ENCODE data around the gene PITX1. TPM values are rescaled to one million over a fixed set of nuclear protein-coding genes. Genes with fewer than 3 reads are reported as not detected.

The PITX1 gene
- total and polyA plus RNA-seq, 4 donors = 0.43 to 1.3 (median 0.72) TPM

GRCh38 chr5:135012033-135012588 is 21.9 kb downstream of the PITX1 start:
- TF ChIP-seq CTCF (IDR thresholded peaks at IDR 0.05; ENCODE audit: control extremely low read depth, extremely low read depth) = no peak
- Histone ChIP-seq H3K9me3 (ENCODE audit: control insufficient read depth in 4 of 4, insufficient read depth in 3 of 4, low read length in 3 of 4) (no peaks in the 10 kb centered on the region), H3K27ac (ENCODE audit: low read depth in 1 of 2, low read length in 1 of 2) (no peak overlapping the region), H3K4me3 (no peak overlapping the region), H3K9ac (ENCODE audit: insufficient read depth in 1 of 2, low read length in 2 of 2) (no peak overlapping the region), H3K27me3 (ENCODE audit: control insufficient read depth in 3 of 3, insufficient read depth in 3 of 3, low read length in 2 of 3) (no peaks in the 10 kb centered on the region), H3K4me1 (ENCODE audit: control insufficient read depth in 5 of 5, insufficient read depth in 5 of 5, low read length in 5 of 5) (peaks cover 0 to 8% (median 0%) of the 10 kb centered on the region in 5 donors), H3K36me3 (ENCODE audit: control insufficient read depth in 4 of 4, insufficient read depth in 4 of 4, low read length in 4 of 4) (no peaks in the 10 kb centered on the region)
- 96 to 100% methylated on average over 2 of the region's 2 CpGs for WGBS, 2 donors
- DNase-seq (no peak), ATAC-seq (ENCODE audit: insufficient read depth, low FRiP score) (no peak)

GRCh38 chr5:135011355-135012032 is 22.5 kb downstream of the PITX1 start:
- H3K9ac ChIP-seq (ENCODE audit: insufficient read depth in 1 of 2, low read length in 2 of 2) = no peak overlapping the region
- peaks cover 0 to 8% (median 0%) of the 10 kb centered on the region in 5 donors for H3K4me1 ChIP-seq (ENCODE audit: control insufficient read depth in 5 of 5, insufficient read depth in 5 of 5, low read length in 5 of 5)
- no peaks in the 10 kb centered on the region for H3K9me3 ChIP-seq (ENCODE audit: control insufficient read depth in 4 of 4, insufficient read depth in 3 of 4, low read length in 3 of 4)
- no peak for DNase-seq
- no peaks in the 10 kb centered on the region for H3K27me3 ChIP-seq (ENCODE audit: control insufficient read depth in 3 of 3, insufficient read depth in 3 of 3, low read length in 2 of 3)
- no peaks in the 10 kb centered on the region for H3K36me3 ChIP-seq (ENCODE audit: control insufficient read depth in 4 of 4, insufficient read depth in 4 of 4, low read length in 4 of 4)
- no peak overlapping the region for H3K4me3 ChIP-seq
- no peak for TF ChIP-seq CTCF (IDR thresholded peaks at IDR 0.05; ENCODE audit: control extremely low read depth, extremely low read depth)
- no peak overlapping the region for H3K27ac ChIP-seq (ENCODE audit: low read depth in 1 of 2, low read length in 1 of 2)
- ATAC-seq (ENCODE audit: insufficient read depth, low FRiP score) = no peak
- WGBS, 2 donors = 93 to 97% methylated on average over 4 of the region's 4 CpGs

GRCh38 chr5:135010502-135011354 is 23.3 kb downstream of the PITX1 start:
- ATAC-seq (ENCODE audit: insufficient read depth, low FRiP score) (no peak), DNase-seq (no peak)
- 59 to 84% methylated on average over 3 of the region's 3 CpGs for WGBS, 2 donors
- H3K4me3 ChIP-seq = no peak overlapping the region
- no peaks in the 10 kb centered on the region for H3K9me3 ChIP-seq (ENCODE audit: control insufficient read depth in 4 of 4, insufficient read depth in 3 of 4, low read length in 3 of 4)
- no peaks in the 10 kb centered on the region for H3K27me3 ChIP-seq (ENCODE audit: control insufficient read depth in 3 of 3, insufficient read depth in 3 of 3, low read length in 2 of 3)
- H3K27ac ChIP-seq (ENCODE audit: low read depth in 1 of 2, low read length in 1 of 2) = no peak overlapping the region
- H3K4me1 ChIP-seq (ENCODE audit: control insufficient read depth in 5 of 5, insufficient read depth in 5 of 5, low read length in 5 of 5) = peaks cover 0 to 8% (median 0%) of the 10 kb centered on the region in 5 donors
- H3K9ac ChIP-seq (ENCODE audit: insufficient read depth in 1 of 2, low read length in 2 of 2) = no peak overlapping the region
- TF ChIP-seq CTCF (IDR thresholded peaks at IDR 0.05; ENCODE audit: control extremely low read depth, extremely low read depth) = no peak
- H3K36me3 ChIP-seq (ENCODE audit: control insufficient read depth in 4 of 4, insufficient read depth in 4 of 4, low read length in 4 of 4) = no peaks in the 10 kb centered on the region
